A549 treated with AZD9567 at 1 μM for 4 hours (cell line): ENCODE results near the gene CCZ1B. TPM values are rescaled to one million over a fixed set of nuclear protein-coding genes. Genes with fewer than 3 reads are reported as not detected.

ENCODE experiments used
- total RNA-seq: library from RNA; stranded (reverse); fragments of 200-300 nt; extraction: Qiagen RNA extraction; gene quantifications from 5 replicates; pipeline ENCODE4 v1.2.3, GENCODE V29; 2022; ENCODE audit not compliant: insufficient read depth

CCZ1B gene
- 17.2 to 31.0 TPM (median 24.3 TPM) in 5 replicates for total RNA-seq

GRCh38 chr7:6826151-6826550, at the start of gene CCZ1B:
CCZ1B (minus strand) TSS chr7:6826275; CDS start chr7:6826197, 78 bp downstream.

GRCh38 chr7:6753964-6754363, 72.1 kb downstream of the CCZ1B start, which contains the start of gene RSPH10B2:
RSPH10B2 (plus strand) TSS chr7:6754103; CDS start chr7:6757678, 3,575 bp downstream.

Other genes with a start within 250 kb of the CCZ1B start
- gene ZDHHC4, start 248.8 kb downstream of the CCZ1B start, total RNA-seq: 32.4 to 51.6 TPM (median 49.1 TPM) in 5 replicates
- gene INTS15, start 236.3 kb downstream of the CCZ1B start, total RNA-seq: 26.8 to 41.6 TPM (median 28.6 TPM) in 5 replicates
- gene ZNF853, start 210.7 kb downstream of the CCZ1B start, total RNA-seq: 1.7 to 2.4 TPM (median 2.0 TPM) in 5 replicates
- gene ZNF316, start 189.0 kb downstream of the CCZ1B start, total RNA-seq: 9.6 to 14.1 TPM (median 13.7 TPM) in 5 replicates
- gene ZNF12, start 119.3 kb downstream of the CCZ1B start, total RNA-seq: 9.6 to 12.1 TPM (median 11.5 TPM) in 5 replicates
- gene RSPH10B2, start 72.2 kb downstream of the CCZ1B start, total RNA-seq: 0.06 to 0.27 TPM (median 0.09 TPM) in 4 of 5 replicates, not detected in the other